HG03280 (cell line): Measurements from ENCODE around the gene NEK7.
A peak's percentile ranks its signal among the peaks of the same experiment; 100 is the strongest.
"Not testable (repeated sequence)": the region's sequence is repeated elsewhere in the genome, so short reads cannot be mapped to it uniquely, and the experiment has no call there.

Experiments
- ATAC-seq: cut with Tn5 transposase; IDR thresholded peaks from one replicate; pipeline ENCODE4 v1.9.1; 2021; ENCODE audit warnings: mild to moderate bottlenecking, moderate library complexity; ENCODE audit not compliant: unreplicated experiment

NEK7 gene

GRCh38 chr1:198156745-198157240 lies at the start of gene NEK7:
NEK7 (plus strand) TSS chr1:198156998; CDS start chr1:198232581, 75,583 bp downstream.
- ATAC-seq = peak; percentile 42

- ATAC-seq = no peak
Measured at GRCh38 chr1:198107091-198107501, 49.7 kb upstream of the NEK7 start.

GRCh38 chr1:198108636-198109370 lies 48.0 kb upstream of the NEK7 start:
- no peak for ATAC-seq

GRCh38 chr1:198109371-198109715 lies 47.5 kb upstream of the NEK7 start:
- ATAC-seq = no peak

GRCh38 chr1:198113342-198113750 lies 43.5 kb upstream of the NEK7 start:
- ATAC-seq = no peak

GRCh38 chr1:198116069-198116468 lies 40.7 kb upstream of the NEK7 start:
- ATAC-seq = no peak

- no peak for ATAC-seq
Measured at GRCh38 chr1:198116469-198116868, 40.3 kb upstream of the NEK7 start.

- ATAC-seq = no peak
Measured at GRCh38 chr1:198117267-198117666, 39.5 kb upstream of the NEK7 start.

GRCh38 chr1:198118134-198118533 lies 38.7 kb upstream of the NEK7 start:
- ATAC-seq = no peak

- no peak for ATAC-seq
Measured at GRCh38 chr1:198119906-198120305, 36.9 kb upstream of the NEK7 start.

GRCh38 chr1:198121056-198121826 lies 35.6 kb upstream of the NEK7 start:
- ATAC-seq = no peak

- ATAC-seq = no peak
Measured at GRCh38 chr1:198122693-198123092, 34.1 kb upstream of the NEK7 start.

- ATAC-seq = no peak
Measured at GRCh38 chr1:198123133-198123532, 33.7 kb upstream of the NEK7 start.

GRCh38 chr1:198124673-198125072 lies 32.1 kb upstream of the NEK7 start:
- no peak for ATAC-seq

- ATAC-seq = no peak
Measured at GRCh38 chr1:198125995-198126735, 30.6 kb upstream of the NEK7 start.

GRCh38 chr1:198128533-198128932 lies 28.3 kb upstream of the NEK7 start:
- ATAC-seq = no peak

- not testable (repeated sequence) for ATAC-seq
Measured at GRCh38 chr1:198130053-198130452, 26.7 kb upstream of the NEK7 start.

GRCh38 chr1:198132060-198132781 lies 24.6 kb upstream of the NEK7 start:
- ATAC-seq = peak; percentile 83

GRCh38 chr1:198134252-198134651 lies 22.5 kb upstream of the NEK7 start:
- ATAC-seq = no peak

GRCh38 chr1:198135366-198135765 lies 21.4 kb upstream of the NEK7 start:
- no peak for ATAC-seq
